WTC11 (cell line): ENCODE data around the gene UBTD1. TPM values are rescaled to one million over a fixed set of nuclear protein-coding genes. Genes with fewer than 3 reads are reported as not detected.

ENCODE experiments used
- ATAC-seq: fragments of 200-7000 bp; cut with Tn5 transposase; 2 replicates; pipeline ENCODE4 v1.10.0; 2021; ENCODE audit warnings: mild to moderate bottlenecking, moderate library complexity
- CTCF ChIA-PET: fragments of 300-600 bp; sonication (Branson Sonifier 250); formaldehyde crosslinking; loops from one replicate; lab custom pipeline; 2021; ENCODE audit warnings: antibody characterized with exemption; lab: Charles Lee
- POLR2A ChIA-PET: fragments of 350-600 bp; sonication (Branson Sonifier 250); formaldehyde crosslinking; loops from one replicate; lab custom pipeline; 2021; ENCODE audit warnings: antibody characterized with exemption; lab: Charles Lee
- DNase-seq: peaks from one replicate; pipeline ENCODE4 v3.0.0; 2021; ENCODE audit warnings: low spot score
- H3K27ac Mint-ChIP-seq: 2 replicates; pipeline ENCODE4 v1.8.0; 2021; ENCODE audit warnings: mixed read lengths
- H3K27me3 Mint-ChIP-seq: 2 replicates; pipeline ENCODE4 v1.8.0; 2021; ENCODE audit warnings: low read depth, mild to moderate bottlenecking, moderate library complexity, mixed read lengths
- H3K36me3 Mint-ChIP-seq: 2 replicates; pipeline ENCODE4 v1.8.0; 2021; ENCODE audit warnings: mixed read lengths
- H3K4me1 Mint-ChIP-seq: 2 replicates; pipeline ENCODE4 v1.8.0; 2022; ENCODE audit warnings: mixed read lengths
- H3K4me3 Mint-ChIP-seq: 2 replicates; pipeline ENCODE4 v1.8.0; 2021; ENCODE audit warnings: mild to moderate bottlenecking, moderate library complexity, mixed read lengths
- H3K9me3 Mint-ChIP-seq: 2 replicates; pipeline ENCODE4 v1.8.0; 2021; ENCODE audit warnings: mixed read lengths
- CTCF ChIP-seq: fragments of 200-600 bp; IDR thresholded peaks from 2 replicates; pipeline ENCODE4 v1.8.0; 2022; ENCODE audit warnings: antibody characterized with exemption
- FOXJ3 ChIP-seq: sonication (generic); formaldehyde crosslinking; IDR thresholded peaks from 2 replicates; pipeline ENCODE4 v1.9.0; 2021; ENCODE audit warnings: missing genetic modification reagents, mild to moderate bottlenecking, borderline replicate concordance
- GRHL2 ChIP-seq: fragments of 250-450 bp; sonication (Bioruptor Pico); IDR thresholded peaks from 2 replicates; pipeline ENCODE4 v1.8.0; 2022; ENCODE audit warnings: mild to moderate bottlenecking, moderate library complexity; ENCODE audit not compliant: insufficient replicate concordance, severe bottlenecking
- GTF2I ChIP-seq: fragments of 250-450 bp; sonication (Bioruptor Pico); conservative IDR thresholded peaks from 2 replicates; pipeline ENCODE4 v1.4.0; 2021; ENCODE audit warnings: mild to moderate bottlenecking
- HMGXB4 ChIP-seq: sonication (generic); formaldehyde crosslinking; IDR thresholded peaks from 2 replicates; pipeline ENCODE4 v1.8.1; 2023; ENCODE audit warnings: mild to moderate bottlenecking, moderate library complexity, missing genetic modification reagents
- IRF2 ChIP-seq: sonication (generic); formaldehyde crosslinking; IDR thresholded peaks from 2 replicates; pipeline ENCODE4 v1.8.0; 2022; ENCODE audit warnings: low read depth, missing genetic modification reagents, borderline replicate concordance
- JAZF1 ChIP-seq: fragments of 250-450 bp; sonication (Bioruptor Pico); IDR thresholded peaks from 2 replicates; pipeline ENCODE4 v1.9.0; 2021; ENCODE audit warnings: moderate library complexity, mild to moderate bottlenecking, inconsistent platforms
- JUN ChIP-seq: sonication (generic); formaldehyde crosslinking; IDR thresholded peaks from 2 replicates; pipeline ENCODE4 v1.8.0; 2023; ENCODE audit warnings: mild to moderate bottlenecking, missing genetic modification reagents
- NFATC4 ChIP-seq: fragments of 250-450 bp; sonication (Bioruptor Pico); IDR thresholded peaks from 2 replicates; pipeline ENCODE4 v1.9.0; 2021; ENCODE audit warnings: mild to moderate bottlenecking
- NFE2L1 ChIP-seq: sonication (generic); formaldehyde crosslinking; IDR thresholded peaks from 2 replicates; pipeline ENCODE4 v1.8.1; 2023; ENCODE audit warnings: missing genetic modification reagents
- NFYB ChIP-seq: sonication (generic); formaldehyde crosslinking; conservative IDR thresholded peaks from 2 replicates; pipeline ENCODE4 v1.8.0; 2022; ENCODE audit warnings: low read depth, missing genetic modification reagents
- NR2C2 ChIP-seq: sonication (generic); formaldehyde crosslinking; IDR thresholded peaks from 2 replicates; pipeline ENCODE4 v1.8.0; 2022; ENCODE audit warnings: mild to moderate bottlenecking, missing genetic modification reagents
- OVOL2 ChIP-seq: fragments of 250-450 bp; sonication (Bioruptor Pico); IDR thresholded peaks from 2 replicates; pipeline ENCODE4 v1.9.0; 2021; ENCODE audit warnings: mild to moderate bottlenecking, borderline replicate concordance
- PREB ChIP-seq: sonication (generic); formaldehyde crosslinking; IDR thresholded peaks from 2 replicates; pipeline ENCODE4 v1.8.1; 2022; ENCODE audit warnings: mild to moderate bottlenecking, missing genetic modification reagents, moderate library complexity, borderline replicate concordance
- TCF7 ChIP-seq: sonication (generic); formaldehyde crosslinking; IDR thresholded peaks from 2 replicates; pipeline ENCODE4 v1.8.0; 2022; ENCODE audit warnings: mild to moderate bottlenecking, low read depth, missing genetic modification reagents, moderate library complexity
- TEAD1 ChIP-seq: sonication (generic); formaldehyde crosslinking; IDR thresholded peaks from 2 replicates; pipeline ENCODE4 v1.8.0; 2022; ENCODE audit warnings: mild to moderate bottlenecking, missing genetic modification reagents
- ZNF396 ChIP-seq: fragments of 250-450 bp; sonication (Bioruptor Pico); IDR thresholded peaks from 2 replicates; pipeline ENCODE4 v1.8.0; 2021; ENCODE audit warnings: mild to moderate bottlenecking, moderate library complexity, borderline replicate concordance
- total RNA-seq: library from RNA; stranded (reverse); gene quantifications from 3 replicates; pipeline ENCODE4 v1.2.3, GENCODE V29; 2021
- TF ChIP-seq, protein P1 (sequence below): sonication (generic); formaldehyde crosslinking; IDR thresholded peaks from 2 replicates; pipeline ENCODE4 v1.8.1; 2022; ENCODE audit warnings: mild to moderate bottlenecking, moderate library complexity, missing genetic modification reagents
- TF ChIP-seq, protein P2 (sequence below): sonication (generic); formaldehyde crosslinking; IDR thresholded peaks from 2 replicates; pipeline ENCODE4 v1.8.0; 2022; ENCODE audit warnings: missing genetic modification reagents
- TF ChIP-seq, protein P3 (sequence below): sonication (generic); formaldehyde crosslinking; IDR thresholded peaks from 2 replicates; pipeline ENCODE4 v1.8.1; 2023; ENCODE audit warnings: mild to moderate bottlenecking, missing genetic modification reagents, borderline replicate concordance

Gene UBTD1
- total RNA-seq, 1 experiment from 2014 or later: 35.7 TPM

DNA sequence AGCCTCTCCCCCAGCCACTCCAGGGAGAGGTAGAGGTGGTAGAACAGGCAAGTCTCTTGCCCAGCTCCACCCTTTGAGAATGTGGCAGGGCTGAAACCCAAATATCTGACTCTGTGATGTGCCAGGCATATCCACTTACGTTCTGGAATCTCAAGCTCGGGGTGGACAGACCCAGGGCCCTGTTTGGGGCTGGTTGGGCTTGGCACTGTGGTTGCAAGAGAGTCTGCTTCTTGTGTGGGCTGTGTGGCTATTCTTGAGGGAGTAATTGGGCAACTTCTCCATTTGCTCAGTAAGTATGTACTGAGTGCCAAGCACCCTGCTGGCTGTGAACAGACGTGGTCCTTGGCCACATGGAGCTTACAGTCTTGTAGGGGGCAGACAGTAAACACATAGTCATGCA, 4.7 kb downstream of the UBTD1 start:
- Mint-ChIP-seq H3K4me1 (peaks cover 25% of the 10 kb centered on the region), H3K27me3 (peaks cover 21% of the 10 kb centered on the region)
- CTCF ChIA-PET: no interaction called here

More for the DNA sequence above, 4.7 kb downstream of the UBTD1 start:
- no peak for DNase-seq
- POLR2A ChIA-PET: interaction anchor here (0.6 kb wide), 1 partner anchor 271 kb away, joined by 3 read pairs; no protein-coding TSS in a partner anchor
- Mint-ChIP-seq H3K4me3 (no peak overlapping the region), H3K27ac (no peak overlapping the region), H3K36me3 (no peaks in the 10 kb centered on the region), H3K9me3 (no peaks in the 10 kb centered on the region)
- no peak for TF ChIP-seq GRHL2 (CRISPR knock-in tag)
- no peak for TF ChIP-seq IRF2 (CRISPR knock-in tag)
- TF ChIP-seq TEAD1 (CRISPR knock-in tag): no peak
- no peak for TF ChIP-seq ZNF396
- no peak for TF ChIP-seq NR2C2 (CRISPR knock-in tag)
- TF ChIP-seq GTF2I (CRISPR knock-in tag): no peak
- TF ChIP-seq, protein P1, sequence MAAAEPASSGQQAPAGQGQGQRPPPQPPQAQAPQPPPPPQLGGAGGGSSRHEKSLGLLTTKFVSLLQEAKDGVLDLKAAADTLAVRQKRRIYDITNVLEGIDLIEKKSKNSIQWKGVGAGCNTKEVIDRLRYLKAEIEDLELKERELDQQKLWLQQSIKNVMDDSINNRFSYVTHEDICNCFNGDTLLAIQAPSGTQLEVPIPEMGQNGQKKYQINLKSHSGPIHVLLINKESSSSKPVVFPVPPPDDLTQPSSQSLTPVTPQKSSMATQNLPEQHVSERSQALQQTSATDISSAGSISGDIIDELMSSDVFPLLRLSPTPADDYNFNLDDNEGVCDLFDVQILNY: no peak
- TF ChIP-seq, protein P2, sequence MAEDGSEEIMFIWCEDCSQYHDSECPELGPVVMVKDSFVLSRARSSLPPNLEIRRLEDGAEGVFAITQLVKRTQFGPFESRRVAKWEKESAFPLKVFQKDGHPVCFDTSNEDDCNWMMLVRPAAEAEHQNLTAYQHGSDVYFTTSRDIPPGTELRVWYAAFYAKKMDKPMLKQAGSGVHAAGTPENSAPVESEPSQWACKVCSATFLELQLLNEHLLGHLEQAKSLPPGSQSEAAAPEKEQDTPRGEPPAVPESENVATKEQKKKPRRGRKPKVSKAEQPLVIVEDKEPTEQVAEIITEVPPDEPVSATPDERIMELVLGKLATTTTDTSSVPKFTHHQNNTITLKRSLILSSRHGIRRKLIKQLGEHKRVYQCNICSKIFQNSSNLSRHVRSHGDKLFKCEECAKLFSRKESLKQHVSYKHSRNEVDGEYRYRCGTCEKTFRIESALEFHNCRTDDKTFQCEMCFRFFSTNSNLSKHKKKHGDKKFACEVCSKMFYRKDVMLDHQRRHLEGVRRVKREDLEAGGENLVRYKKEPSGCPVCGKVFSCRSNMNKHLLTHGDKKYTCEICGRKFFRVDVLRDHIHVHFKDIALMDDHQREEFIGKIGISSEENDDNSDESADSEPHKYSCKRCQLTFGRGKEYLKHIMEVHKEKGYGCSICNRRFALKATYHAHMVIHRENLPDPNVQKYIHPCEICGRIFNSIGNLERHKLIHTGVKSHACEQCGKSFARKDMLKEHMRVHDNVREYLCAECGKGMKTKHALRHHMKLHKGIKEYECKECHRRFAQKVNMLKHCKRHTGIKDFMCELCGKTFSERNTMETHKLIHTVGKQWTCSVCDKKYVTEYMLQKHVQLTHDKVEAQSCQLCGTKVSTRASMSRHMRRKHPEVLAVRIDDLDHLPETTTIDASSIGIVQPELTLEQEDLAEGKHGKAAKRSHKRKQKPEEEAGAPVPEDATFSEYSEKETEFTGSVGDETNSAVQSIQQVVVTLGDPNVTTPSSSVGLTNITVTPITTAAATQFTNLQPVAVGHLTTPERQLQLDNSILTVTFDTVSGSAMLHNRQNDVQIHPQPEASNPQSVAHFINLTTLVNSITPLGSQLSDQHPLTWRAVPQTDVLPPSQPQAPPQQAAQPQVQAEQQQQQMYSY (CRISPR knock-in tag): no peak
- no peak for TF ChIP-seq OVOL2 (CRISPR knock-in tag)
- TF ChIP-seq NFE2L1: no peak
- TF ChIP-seq, protein P3, sequence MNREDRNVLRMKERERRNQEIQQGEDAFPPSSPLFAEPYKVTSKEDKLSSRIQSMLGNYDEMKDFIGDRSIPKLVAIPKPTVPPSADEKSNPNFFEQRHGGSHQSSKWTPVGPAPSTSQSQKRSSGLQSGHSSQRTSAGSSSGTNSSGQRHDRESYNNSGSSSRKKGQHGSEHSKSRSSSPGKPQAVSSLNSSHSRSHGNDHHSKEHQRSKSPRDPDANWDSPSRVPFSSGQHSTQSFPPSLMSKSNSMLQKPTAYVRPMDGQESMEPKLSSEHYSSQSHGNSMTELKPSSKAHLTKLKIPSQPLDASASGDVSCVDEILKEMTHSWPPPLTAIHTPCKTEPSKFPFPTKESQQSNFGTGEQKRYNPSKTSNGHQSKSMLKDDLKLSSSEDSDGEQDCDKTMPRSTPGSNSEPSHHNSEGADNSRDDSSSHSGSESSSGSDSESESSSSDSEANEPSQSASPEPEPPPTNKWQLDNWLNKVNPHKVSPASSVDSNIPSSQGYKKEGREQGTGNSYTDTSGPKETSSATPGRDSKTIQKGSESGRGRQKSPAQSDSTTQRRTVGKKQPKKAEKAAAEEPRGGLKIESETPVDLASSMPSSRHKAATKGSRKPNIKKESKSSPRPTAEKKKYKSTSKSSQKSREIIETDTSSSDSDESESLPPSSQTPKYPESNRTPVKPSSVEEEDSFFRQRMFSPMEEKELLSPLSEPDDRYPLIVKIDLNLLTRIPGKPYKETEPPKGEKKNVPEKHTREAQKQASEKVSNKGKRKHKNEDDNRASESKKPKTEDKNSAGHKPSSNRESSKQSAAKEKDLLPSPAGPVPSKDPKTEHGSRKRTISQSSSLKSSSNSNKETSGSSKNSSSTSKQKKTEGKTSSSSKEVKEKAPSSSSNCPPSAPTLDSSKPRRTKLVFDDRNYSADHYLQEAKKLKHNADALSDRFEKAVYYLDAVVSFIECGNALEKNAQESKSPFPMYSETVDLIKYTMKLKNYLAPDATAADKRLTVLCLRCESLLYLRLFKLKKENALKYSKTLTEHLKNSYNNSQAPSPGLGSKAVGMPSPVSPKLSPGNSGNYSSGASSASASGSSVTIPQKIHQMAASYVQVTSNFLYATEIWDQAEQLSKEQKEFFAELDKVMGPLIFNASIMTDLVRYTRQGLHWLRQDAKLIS (CRISPR knock-in tag): no peak
- no peak for TF ChIP-seq FOXJ3 (CRISPR knock-in tag)
- no peak for TF ChIP-seq NFYB (CRISPR knock-in tag)
- TF ChIP-seq PREB (CRISPR knock-in tag): no peak
- no peak for TF ChIP-seq NFATC4 (CRISPR knock-in tag)
- no peak for TF ChIP-seq CTCF
- no peak for TF ChIP-seq TCF7 (CRISPR knock-in tag)
- no peak for TF ChIP-seq HMGXB4
- TF ChIP-seq JUN (CRISPR knock-in tag): no peak
- no peak for TF ChIP-seq JAZF1
- ATAC-seq: no peak
